SK-N-SH (cell line): ENCODE results near the gene GNG11.

Experiments
- CHD2 ChIP-seq: fragments of 150-350 bp; IDR thresholded peaks from 2 replicates; pipeline ENCODE4 v1.6.1; 2018; ENCODE audit warnings: low read length; ENCODE audit not compliant: partially characterized antibody
- CTCF ChIP-seq: fragments of 200-600 bp; sonication (generic); IDR thresholded peaks from 2 replicates; pipeline ENCODE4 v1.6.1; 2017; ENCODE audit warnings: antibody characterized with exemption, mild to moderate bottlenecking, moderate library complexity
- EZH2phosphoT487 ChIP-seq: fragments of 200-600 bp; sonication (generic); IDR thresholded peaks from 2 replicates; pipeline ENCODE4 v1.6.1; 2017; ENCODE audit warnings: low read depth, mixed run types, mild to moderate bottlenecking, antibody characterized with exemption, moderate library complexity, borderline replicate concordance
- GABPA ChIP-seq: IDR thresholded peaks from 2 replicates; pipeline ENCODE4 v1.4.0; 2012; ENCODE audit warnings: low read depth, mild to moderate bottlenecking
- JUND ChIP-seq: IDR thresholded peaks from 2 replicates; pipeline ENCODE4 v1.4.0; 2012
- MEF2A ChIP-seq: IDR thresholded peaks from 2 replicates; pipeline ENCODE4 v1.4.0; 2012; ENCODE audit warnings: low read depth, borderline replicate concordance
- PBX3 ChIP-seq: IDR thresholded peaks from 2 replicates; pipeline ENCODE4; 2012
- POLR2AphosphoS5 ChIP-seq: IDR thresholded peaks from 2 replicates; pipeline ENCODE4 v1.6.1; 2012; ENCODE audit warnings: low read depth, low read length
- RAD21 ChIP-seq: IDR thresholded peaks from 2 replicates; pipeline ENCODE4 v1.6.1; 2012; ENCODE audit warnings: mild to moderate bottlenecking, low read length
- YY1 ChIP-seq: IDR thresholded peaks from 2 replicates; pipeline ENCODE4 v1.4.0; 2012; ENCODE audit warnings: low read depth, mild to moderate bottlenecking
- TF ChIP-seq, protein P1 (sequence below): IDR thresholded peaks from 2 replicates; pipeline ENCODE4 v1.4.0; 2012; ENCODE audit warnings: low read depth
- TF ChIP-seq, protein P2 (sequence below): IDR thresholded peaks from 2 replicates; pipeline ENCODE4 v1.6.1; 2012; ENCODE audit warnings: mild to moderate bottlenecking, low read depth, low read length, moderate library complexity

DNA sequence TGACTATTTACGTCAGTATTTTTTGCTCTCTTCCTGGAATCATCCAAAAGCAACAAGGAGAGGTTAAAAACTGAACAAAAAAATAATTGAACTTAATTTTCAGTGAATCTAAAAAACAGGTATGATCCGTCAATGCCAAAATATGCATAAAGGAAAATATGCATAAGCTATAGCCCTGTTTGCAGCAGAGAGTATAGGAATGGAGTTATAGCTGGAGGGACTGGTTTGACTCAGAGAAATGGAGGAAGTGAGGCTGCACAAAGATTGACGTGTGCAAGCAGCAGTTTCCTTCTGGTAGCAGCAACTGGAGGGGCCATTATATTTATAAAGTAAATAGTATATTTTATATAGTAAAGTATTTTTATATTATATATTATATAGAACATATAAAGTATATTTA, 37.1 kb downstream of the GNG11 start:
- TF ChIP-seq GABPA (no peak), JUND (no peak), PBX3 (no peak), CTCF (no peak), POLR2AphosphoS5 (no peak), YY1 (no peak), RAD21 (no peak), EZH2phosphoT487 (no peak), CHD2 (no peak), MEF2A (no peak; the same call in 1 of the 2 replicates)
- TF ChIP-seq, protein P1, sequence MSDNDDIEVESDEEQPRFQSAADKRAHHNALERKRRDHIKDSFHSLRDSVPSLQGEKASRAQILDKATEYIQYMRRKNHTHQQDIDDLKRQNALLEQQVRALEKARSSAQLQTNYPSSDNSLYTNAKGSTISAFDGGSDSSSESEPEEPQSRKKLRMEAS: no peak
- TF ChIP-seq, protein P2, sequence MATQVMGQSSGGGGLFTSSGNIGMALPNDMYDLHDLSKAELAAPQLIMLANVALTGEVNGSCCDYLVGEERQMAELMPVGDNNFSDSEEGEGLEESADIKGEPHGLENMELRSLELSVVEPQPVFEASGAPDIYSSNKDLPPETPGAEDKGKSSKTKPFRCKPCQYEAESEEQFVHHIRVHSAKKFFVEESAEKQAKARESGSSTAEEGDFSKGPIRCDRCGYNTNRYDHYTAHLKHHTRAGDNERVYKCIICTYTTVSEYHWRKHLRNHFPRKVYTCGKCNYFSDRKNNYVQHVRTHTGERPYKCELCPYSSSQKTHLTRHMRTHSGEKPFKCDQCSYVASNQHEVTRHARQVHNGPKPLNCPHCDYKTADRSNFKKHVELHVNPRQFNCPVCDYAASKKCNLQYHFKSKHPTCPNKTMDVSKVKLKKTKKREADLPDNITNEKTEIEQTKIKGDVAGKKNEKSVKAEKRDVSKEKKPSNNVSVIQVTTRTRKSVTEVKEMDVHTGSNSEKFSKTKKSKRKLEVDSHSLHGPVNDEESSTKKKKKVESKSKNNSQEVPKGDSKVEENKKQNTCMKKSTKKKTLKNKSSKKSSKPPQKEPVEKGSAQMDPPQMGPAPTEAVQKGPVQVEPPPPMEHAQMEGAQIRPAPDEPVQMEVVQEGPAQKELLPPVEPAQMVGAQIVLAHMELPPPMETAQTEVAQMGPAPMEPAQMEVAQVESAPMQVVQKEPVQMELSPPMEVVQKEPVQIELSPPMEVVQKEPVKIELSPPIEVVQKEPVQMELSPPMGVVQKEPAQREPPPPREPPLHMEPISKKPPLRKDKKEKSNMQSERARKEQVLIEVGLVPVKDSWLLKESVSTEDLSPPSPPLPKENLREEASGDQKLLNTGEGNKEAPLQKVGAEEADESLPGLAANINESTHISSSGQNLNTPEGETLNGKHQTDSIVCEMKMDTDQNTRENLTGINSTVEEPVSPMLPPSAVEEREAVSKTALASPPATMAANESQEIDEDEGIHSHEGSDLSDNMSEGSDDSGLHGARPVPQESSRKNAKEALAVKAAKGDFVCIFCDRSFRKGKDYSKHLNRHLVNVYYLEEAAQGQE: no peak
